ENCODE data around the gene TSPAN15.

TSPAN15 gene

GRCh38 chr10:69464401-69464800 is 13.1 kb downstream of the TSPAN15 start:
- FAIRE-seq (no peak), DNase-seq (ENCODE audit: insufficient read length, low spot score) (no peak)

- FAIRE-seq (no peak), DNase-seq (ENCODE audit: insufficient read length, low spot score) (no peak)
Measured at GRCh38 chr10:69464801-69465401, 13.6 kb downstream of the TSPAN15 start.

- FAIRE-seq (no peak), DNase-seq (ENCODE audit: insufficient read length, low spot score) (no peak)
Measured at GRCh38 chr10:69465457-69466157, 14.3 kb downstream of the TSPAN15 start.

- FAIRE-seq (no peak), DNase-seq (ENCODE audit: insufficient read length, low spot score) (no peak)
Measured at GRCh38 chr10:69466158-69466490, 14.9 kb downstream of the TSPAN15 start.

GRCh38 chr10:69466689-69467088 is 15.4 kb downstream of the TSPAN15 start:
- no peak for FAIRE-seq
- no peak for DNase-seq (ENCODE audit: insufficient read length, low spot score)

- DNase-seq (ENCODE audit: insufficient read length, low spot score), result no peak
- no peak for FAIRE-seq
Measured at GRCh38 chr10:69467928-69468750, 16.9 kb downstream of the TSPAN15 start.

GRCh38 chr10:69468751-69469089 is 17.5 kb downstream of the TSPAN15 start:
- DNase-seq (ENCODE audit: insufficient read length, low spot score) (no peak), FAIRE-seq (no peak)

GRCh38 chr10:69469976-69470375 is 18.7 kb downstream of the TSPAN15 start:
- FAIRE-seq, result no peak
- no peak for DNase-seq (ENCODE audit: insufficient read length, low spot score)

- no peak for DNase-seq (ENCODE audit: insufficient read length, low spot score)
- no peak for FAIRE-seq
Measured at GRCh38 chr10:69470463-69471384, 19.5 kb downstream of the TSPAN15 start.

GRCh38 chr10:69472142-69472541 is 20.9 kb downstream of the TSPAN15 start:
- FAIRE-seq (no peak), DNase-seq (ENCODE audit: insufficient read length, low spot score) (no peak)

GRCh38 chr10:69472544-69472943 is 21.3 kb downstream of the TSPAN15 start:
- FAIRE-seq, result no peak

GRCh38 chr10:69473304-69473990 is 22.2 kb downstream of the TSPAN15 start:
- DNase-seq (ENCODE audit: insufficient read length, low spot score), result no peak

More at GRCh38 chr10:69472544-69472943, 21.3 kb downstream of the TSPAN15 start:
- no peak for DNase-seq (ENCODE audit: insufficient read length, low spot score)

GRCh38 chr10:69474742-69475432 is 23.6 kb downstream of the TSPAN15 start:
- no peak for FAIRE-seq
- no peak for DNase-seq (ENCODE audit: insufficient read length, low spot score)

More at GRCh38 chr10:69473304-69473990, 22.2 kb downstream of the TSPAN15 start:
- no peak for FAIRE-seq

- FAIRE-seq, result no peak
- DNase-seq (ENCODE audit: insufficient read length, low spot score), result no peak
Measured at GRCh38 chr10:69475433-69475830, 24.2 kb downstream of the TSPAN15 start.

GRCh38 chr10:69477968-69478597 is 26.8 kb downstream of the TSPAN15 start:
- no peak for FAIRE-seq
- no peak for DNase-seq (ENCODE audit: insufficient read length, low spot score)

- no peak for FAIRE-seq
- DNase-seq (ENCODE audit: insufficient read length, low spot score), result no peak
Measured at GRCh38 chr10:69479240-69480067, 28.2 kb downstream of the TSPAN15 start.

GRCh38 chr10:69480068-69480412 is 28.8 kb downstream of the TSPAN15 start:
- FAIRE-seq (no peak), DNase-seq (ENCODE audit: insufficient read length, low spot score) (no peak)

- DNase-seq (ENCODE audit: insufficient read length, low spot score) (peak; percentile 10), FAIRE-seq (no peak)
Measured at GRCh38 chr10:69481305-69481704, 30.0 kb downstream of the TSPAN15 start.
